Activated effector memory CD4-positive, alpha-beta T cell treated with anti-CD3 and anti-CD28 coated beads, Interleukin-2, amount 50 U/mL, for 16 hours (primary cell): Measurements from ENCODE around the gene PIK3CD.
"Not testable (repeated sequence)": the region's sequence is repeated elsewhere in the genome, so short reads cannot be mapped to it uniquely, and the experiment has no call there.

Experiments used
- DNase-seq: peaks from one replicate; pipeline ENCODE4 v3.0.0-alpha.2; 2020

Gene PIK3CD

GRCh38 chr1:9744106-9744799, 92.7 kb downstream of the PIK3CD start:
- no peak for DNase-seq

GRCh38 chr1:9746211-9746610, 94.7 kb downstream of the PIK3CD start:
- no peak for DNase-seq

- DNase-seq: no peak
Observed at GRCh38 chr1:9746651-9747050, 95.1 kb downstream of the PIK3CD start.

- not testable (repeated sequence) for DNase-seq
Observed at GRCh38 chr1:9748391-9748790, 96.9 kb downstream of the PIK3CD start.

GRCh38 chr1:9749361-9749760, 97.8 kb downstream of the PIK3CD start:
- no peak for DNase-seq

- no peak for DNase-seq
Observed at GRCh38 chr1:9751971-9752370, 100.4 kb downstream of the PIK3CD start.

- no peak for DNase-seq
Observed at GRCh38 chr1:9753121-9753531, 101.6 kb downstream of the PIK3CD start.

GRCh38 chr1:9755441-9755995, 104.0 kb downstream of the PIK3CD start:
- no peak for DNase-seq

- DNase-seq: no peak
Observed at GRCh38 chr1:9758559-9759121, 107.1 kb downstream of the PIK3CD start.

- no peak for DNase-seq
Observed at GRCh38 chr1:9759939-9760338, 108.4 kb downstream of the PIK3CD start.

- DNase-seq: no peak
Observed at GRCh38 chr1:9760824-9761223, 109.3 kb downstream of the PIK3CD start.

GRCh38 chr1:9761855-9762254, 110.3 kb downstream of the PIK3CD start:
- no peak for DNase-seq

GRCh38 chr1:9762446-9762845, 110.9 kb downstream of the PIK3CD start:
- DNase-seq: not testable (repeated sequence)

- DNase-seq: no peak
Observed at GRCh38 chr1:9763914-9764313, 112.4 kb downstream of the PIK3CD start.

GRCh38 chr1:9764550-9764949, 113.0 kb downstream of the PIK3CD start:
- DNase-seq: no peak

GRCh38 chr1:9766759-9767442, 115.4 kb downstream of the PIK3CD start:
- no peak for DNase-seq

- no peak for DNase-seq
Observed at GRCh38 chr1:9767964-9768668, 116.6 kb downstream of the PIK3CD start.

- DNase-seq: no peak
Observed at GRCh38 chr1:9768983-9769382, 117.5 kb downstream of the PIK3CD start.

- no peak for DNase-seq
Observed at GRCh38 chr1:9770298-9770697, 118.8 kb downstream of the PIK3CD start.

- no peak for DNase-seq
Observed at GRCh38 chr1:9774712-9775679, 123.5 kb downstream of the PIK3CD start.

GRCh38 chr1:9776685-9777084, 125.2 kb downstream of the PIK3CD start:
- no peak for DNase-seq
